Neutrophil (primary cell): ENCODE data around the gene TMEM30B.

ENCODE experiments used
- H3K27ac ChIP-seq: fragments of 200-600 bp; sonication (generic); 2 replicates; pipeline ENCODE4 v1.5.1; 2016; ENCODE audit warnings: mild to moderate bottlenecking, moderate library complexity
- H3K27me3 ChIP-seq: fragments of 200-600 bp; sonication (generic); 2 replicates; pipeline ENCODE4 v1.6.0; 2016; ENCODE audit warnings: mild to moderate bottlenecking
- H3K36me3 ChIP-seq: fragments of 200-600 bp; sonication (generic); 2 replicates; pipeline ENCODE4 v1.5.1; 2017
- H3K4me1 ChIP-seq, 2 experiments: fragments of 200-600 bp in 1 of 2; sonication (generic) in 1 of 2; 1 replicate in 1 of 2; 2 replicates in 1 of 2; pipeline versions ENCODE4 v1.5.1 to v1.6.1; 2013 to 2016; ENCODE audit warnings: low read depth in 1 of 2, low read length in 1 of 2, mild to moderate bottlenecking in 1 of 2, moderate library complexity in 1 of 2; ENCODE audit not compliant: control insufficient read depth in 1 of 2, insufficient read depth in 1 of 2
- H3K4me3 ChIP-seq, 2 experiments: fragments of 200-600 bp in 1 of 2; sonication (generic) in 1 of 2; 1 replicate in 1 of 2; 2 replicates in 1 of 2; pipeline ENCODE4 v1.5.1; 2013 to 2016; ENCODE audit warnings: low read depth in 1 of 2, low read length in 1 of 2, mild to moderate bottlenecking in 1 of 2, moderate library complexity in 1 of 2
- H3K9me3 ChIP-seq: fragments of 200-600 bp; sonication (generic); 2 replicates; pipeline ENCODE4 v1.5.1; 2016
- TF ChIP-seq, protein P1 (sequence below): fragments of 200-600 bp; sonication (generic); IDR thresholded peaks from 2 replicates; pipeline ENCODE4 v1.5.1; 2016; ENCODE audit warnings: antibody characterized with exemption

TMEM30B gene

DNA sequence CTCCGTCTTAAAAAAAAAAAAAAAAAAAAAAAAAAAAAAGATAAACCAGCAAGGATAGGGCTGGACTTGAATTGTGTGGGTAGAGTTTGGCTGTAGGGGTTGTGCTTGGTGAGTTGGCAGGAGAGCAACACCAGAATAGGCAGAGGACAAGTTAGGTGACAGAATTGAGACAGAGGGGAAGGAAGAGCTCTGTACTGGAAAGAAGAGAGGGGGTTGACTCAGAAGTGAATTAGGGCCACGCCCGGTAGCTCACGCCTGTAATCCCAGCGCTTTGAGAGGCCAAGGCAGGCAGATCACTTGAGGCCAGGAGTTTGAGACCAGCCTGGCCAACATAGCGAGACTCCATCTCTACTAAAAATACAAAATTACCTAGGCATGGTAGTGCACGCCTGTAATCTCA lies 6.1 kb upstream of the TMEM30B start:
- TF ChIP-seq, protein P1, sequence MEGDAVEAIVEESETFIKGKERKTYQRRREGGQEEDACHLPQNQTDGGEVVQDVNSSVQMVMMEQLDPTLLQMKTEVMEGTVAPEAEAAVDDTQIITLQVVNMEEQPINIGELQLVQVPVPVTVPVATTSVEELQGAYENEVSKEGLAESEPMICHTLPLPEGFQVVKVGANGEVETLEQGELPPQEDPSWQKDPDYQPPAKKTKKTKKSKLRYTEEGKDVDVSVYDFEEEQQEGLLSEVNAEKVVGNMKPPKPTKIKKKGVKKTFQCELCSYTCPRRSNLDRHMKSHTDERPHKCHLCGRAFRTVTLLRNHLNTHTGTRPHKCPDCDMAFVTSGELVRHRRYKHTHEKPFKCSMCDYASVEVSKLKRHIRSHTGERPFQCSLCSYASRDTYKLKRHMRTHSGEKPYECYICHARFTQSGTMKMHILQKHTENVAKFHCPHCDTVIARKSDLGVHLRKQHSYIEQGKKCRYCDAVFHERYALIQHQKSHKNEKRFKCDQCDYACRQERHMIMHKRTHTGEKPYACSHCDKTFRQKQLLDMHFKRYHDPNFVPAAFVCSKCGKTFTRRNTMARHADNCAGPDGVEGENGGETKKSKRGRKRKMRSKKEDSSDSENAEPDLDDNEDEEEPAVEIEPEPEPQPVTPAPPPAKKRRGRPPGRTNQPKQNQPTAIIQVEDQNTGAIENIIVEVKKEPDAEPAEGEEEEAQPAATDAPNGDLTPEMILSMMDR: no peak
- no peak overlapping the region for H3K4me3 ChIP-seq
- H3K36me3 ChIP-seq: no peaks in the 10 kb centered on the region

GRCh38 chr14:61285364-61285763 lies 4.2 kb upstream of the TMEM30B start:
- H3K4me3 ChIP-seq: no peak overlapping the region
- H3K4me1 ChIP-seq: peaks cover 0 to 9% of the 10 kb centered on the region in 2 experiments
- TF ChIP-seq, protein P1: no peak
- H3K36me3 ChIP-seq: no peaks in the 10 kb centered on the region
- no peak overlapping the region for H3K27ac ChIP-seq
- H3K9me3 ChIP-seq: no peaks in the 10 kb centered on the region
- peaks cover 68% of the 10 kb centered on the region for H3K27me3 ChIP-seq

More for the DNA sequence above, 6.1 kb upstream of the TMEM30B start:
- Histone ChIP-seq H3K4me1 (no peaks in the 10 kb centered on the region), H3K27ac (no peak overlapping the region), H3K9me3 (no peaks in the 10 kb centered on the region), H3K27me3 (peaks cover 50% of the 10 kb centered on the region)

DNA sequence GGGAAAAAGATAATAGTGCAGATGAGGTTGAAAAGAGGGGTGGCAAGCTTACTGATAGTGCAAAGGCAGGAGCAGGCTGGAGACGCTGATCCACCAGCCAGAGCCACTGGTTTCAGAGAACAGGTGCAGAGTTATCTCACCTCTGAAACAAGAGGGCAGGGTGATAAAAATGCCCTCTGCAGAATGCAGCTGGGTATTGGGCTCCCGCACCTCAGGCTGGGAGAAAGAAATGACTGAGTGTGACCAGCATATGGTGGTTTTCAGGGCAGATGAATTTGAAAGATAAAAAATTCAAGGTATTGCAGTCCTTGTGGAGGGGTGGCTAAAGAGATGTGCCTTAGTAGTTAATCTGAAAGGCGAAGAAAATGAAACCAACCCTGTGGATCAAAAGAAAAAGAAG lies 2.9 kb upstream of the TMEM30B start:
- no peaks in the 10 kb centered on the region for H3K36me3 ChIP-seq
- H3K9me3 ChIP-seq: no peaks in the 10 kb centered on the region
- H3K4me3 ChIP-seq: no peak overlapping the region
- H3K4me1 ChIP-seq: peaks cover 0 to 12% of the 10 kb centered on the region in 2 experiments
- no peak overlapping the region for H3K27ac ChIP-seq
- TF ChIP-seq, protein P1: no peak
- H3K27me3 ChIP-seq: peaks cover 80% of the 10 kb centered on the region

DNA sequence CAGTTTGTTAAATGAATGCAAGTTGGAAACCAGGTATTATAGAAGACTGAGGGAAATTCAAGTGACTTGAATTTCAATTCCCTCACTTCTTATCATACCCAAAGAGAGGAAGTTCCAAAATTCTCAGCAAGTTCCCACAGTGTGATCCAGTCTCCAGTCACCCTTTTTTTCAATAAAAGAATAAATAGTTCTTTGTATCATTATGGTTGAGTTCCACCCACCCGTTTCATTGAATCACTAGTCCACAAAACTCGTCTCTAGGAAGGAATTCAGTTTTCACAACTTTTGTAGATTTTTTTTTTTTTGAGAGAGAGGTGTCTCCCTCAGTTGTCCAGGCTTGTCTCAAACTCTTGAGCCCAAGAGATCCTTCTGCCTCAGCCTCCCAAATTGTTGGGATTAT lies 1.6 kb upstream of the TMEM30B start:
- Histone ChIP-seq H3K27me3 (peaks cover 91% of the 10 kb centered on the region), H3K36me3 (no peaks in the 10 kb centered on the region), H3K27ac (no peak overlapping the region), H3K9me3 (no peaks in the 10 kb centered on the region), H3K4me1 (peaks cover 0 to 12% of the 10 kb centered on the region in 2 experiments), H3K4me3 (no peak overlapping the region)
- TF ChIP-seq, protein P1: no peak

- no peak overlapping the region for H3K4me3 ChIP-seq
- H3K27ac ChIP-seq: no peak overlapping the region
- H3K9me3 ChIP-seq: no peaks in the 10 kb centered on the region
- TF ChIP-seq, protein P1: no peak
- peaks cover 0 to 12% of the 10 kb centered on the region in 2 experiments for H3K4me1 ChIP-seq
- H3K27me3 ChIP-seq: peaks cover 99% of the 10 kb centered on the region
- no peaks in the 10 kb centered on the region for H3K36me3 ChIP-seq
These were observed 774 bp upstream of the TMEM30B start for GRCh38 chr14:61281948-61282275.
